GM12878 (cell line): ENCODE data around the gene EIF6. TPM values are rescaled to one million over a fixed set of nuclear protein-coding genes. Genes with fewer than 3 reads are reported as not detected.

ENCODE experiments used
- CBFB ChIP-seq: IDR thresholded peaks from 2 replicates; pipeline ENCODE4 v1.6.1; 2016; ENCODE audit warnings: antibody characterized with exemption, low read depth
- FOXM1 ChIP-seq: IDR thresholded peaks from 2 replicates; pipeline ENCODE4 v1.6.1; 2012; ENCODE audit warnings: low read depth, mild to moderate bottlenecking, inconsistent platforms, low read length, moderate library complexity
- MXI1 ChIP-seq: fragments of 150-350 bp; IDR thresholded peaks from 2 replicates; pipeline ENCODE4 v1.6.1; 2011; ENCODE audit warnings: low read depth, mild to moderate bottlenecking, inconsistent platforms, low read length, improper control_type of control experiment
- NBN ChIP-seq: fragments of 450-650 bp; IDR thresholded peaks from 2 replicates; pipeline ENCODE4 v1.6.1; 2016
- NFXL1 ChIP-seq: fragments of 450-650 bp; IDR thresholded peaks from 2 replicates; pipeline ENCODE4 v1.6.1; 2017; ENCODE audit warnings: antibody characterized with exemption, mild to moderate bottlenecking, borderline replicate concordance
- PAX8 ChIP-seq: fragments of 450-650 bp; IDR thresholded peaks from 2 replicates; pipeline ENCODE4 v1.6.1; 2017; ENCODE audit warnings: mild to moderate bottlenecking, moderate library complexity
- PML ChIP-seq: IDR thresholded peaks from 2 replicates; pipeline ENCODE4 v1.6.1; 2012; ENCODE audit warnings: low read length, inconsistent platforms
- TAF1 ChIP-seq: IDR thresholded peaks from 2 replicates; pipeline ENCODE4 v1.6.1; 2011; ENCODE audit warnings: mild to moderate bottlenecking, low read depth, low read length, borderline replicate concordance
- polyA plus RNA-seq, 11 experiments: library from polyadenylated mRNA; depleted of rRNA in 4 of 11; unstranded in 6 of 11; stranded (reverse) in 5 of 11; fragments of >200 nt; fragmentation: Nextera tagmentation in 4 of 11; fragmentation: Illumina TruSeq in 1 of 11; extraction: Ambion mirVana in 4 of 11; extraction: Trizol in 1 of 11; gene quantifications; 1 replicate in 1 of 11; 2 replicates in 10 of 11; pipeline versions ENCODE4 v1.2.1 to v1.2.3, GENCODE V29; 2011 to 2016; ENCODE audit warnings: inconsistent platforms in 2 of 11, missing spikeins in 2 of 11, low read depth in 1 of 11
- total RNA-seq, 4 experiments: library from RNA; depleted of rRNA in 3 of 4; stranded (reverse); fragments of >200 nt in 3 of 4; fragmentation: Illumina TruSeq in 1 of 4; extraction: Trizol in 1 of 4; gene quantifications; 2 replicates each; pipeline versions ENCODE4 v1.2.1 to v1.2.3, GENCODE V29; 2013 to 2021
- TF ChIP-seq, protein P1 (sequence below): IDR thresholded peaks from 2 replicates; pipeline ENCODE4 v1.6.1; 2012; ENCODE audit warnings: mild to moderate bottlenecking, low read depth, low read length
- TF ChIP-seq, protein P2 (sequence below): fragments of 450-650 bp; IDR thresholded peaks from 2 replicates; pipeline ENCODE4 v1.6.1; 2017; ENCODE audit warnings: mild to moderate bottlenecking, moderate library complexity
- TF ChIP-seq, protein P3 (sequence below): IDR thresholded peaks from 2 replicates; pipeline ENCODE4 v1.6.1; 2011; ENCODE audit warnings: borderline replicate concordance, low read depth, mild to moderate bottlenecking, moderate library complexity, low read length; ENCODE audit not compliant: insufficient read depth, poor library complexity, severe bottlenecking
- TF ChIP-seq, protein P4 (sequence below): fragments of 450-650 bp; IDR thresholded peaks from 2 replicates; pipeline ENCODE4 v1.6.1; 2014; ENCODE audit warnings: mild to moderate bottlenecking
- TF ChIP-seq, protein P5 (sequence below): IDR thresholded peaks from 2 replicates; pipeline ENCODE4 v1.6.1; 2012; ENCODE audit warnings: low read length, inconsistent platforms
- TF ChIP-seq, protein P6 (sequence below): fragments of 450-650 bp; formaldehyde crosslinking; IDR thresholded peaks from 2 replicates; pipeline ENCODE4 v1.5.0; 2022; ENCODE audit warnings: mild to moderate bottlenecking, missing genetic modification characterization

The EIF6 gene
- total and polyA plus RNA-seq, 10 of the 15 experiments (the other 5 are each of a cell fraction or from before 2014, with no cell fraction given) = 127 to 607 (median 197) TPM

DNA sequence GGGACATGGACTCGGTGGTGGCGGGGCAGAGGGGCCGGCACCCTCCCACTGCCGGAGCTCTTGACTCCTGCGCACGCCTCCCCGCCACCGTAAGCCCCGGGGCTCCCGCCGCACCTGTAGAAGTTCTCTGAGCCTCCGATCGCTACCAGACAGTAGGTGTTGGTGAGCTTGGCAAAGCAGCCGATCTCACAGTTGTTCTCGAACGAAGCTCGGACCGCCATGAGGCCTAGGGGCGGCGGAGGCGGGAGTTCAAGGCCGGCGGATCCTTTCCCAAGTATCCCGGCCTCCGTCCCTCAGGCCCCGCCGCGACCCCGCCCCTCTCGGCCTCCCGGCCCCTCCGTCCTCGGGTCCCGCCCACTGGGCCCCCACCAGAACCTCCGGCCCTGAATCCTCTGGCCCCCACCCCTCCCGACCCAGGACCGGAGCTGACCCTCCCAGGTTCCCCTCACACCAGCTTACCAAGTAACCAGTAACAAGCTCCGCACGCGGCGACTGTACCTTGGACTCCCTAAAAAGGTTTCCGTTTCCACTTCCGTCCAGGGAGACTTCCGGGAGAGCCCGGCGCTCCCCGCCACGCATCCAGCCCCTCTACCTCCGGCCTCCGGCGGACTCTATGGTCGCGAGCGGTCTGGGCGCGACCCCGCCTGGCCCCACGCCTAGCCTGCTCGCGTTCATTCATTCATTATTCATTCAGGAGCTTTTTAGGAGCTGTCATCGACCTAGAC is at the start of gene EIF6 (continued):
- TF ChIP-seq, protein P1, sequence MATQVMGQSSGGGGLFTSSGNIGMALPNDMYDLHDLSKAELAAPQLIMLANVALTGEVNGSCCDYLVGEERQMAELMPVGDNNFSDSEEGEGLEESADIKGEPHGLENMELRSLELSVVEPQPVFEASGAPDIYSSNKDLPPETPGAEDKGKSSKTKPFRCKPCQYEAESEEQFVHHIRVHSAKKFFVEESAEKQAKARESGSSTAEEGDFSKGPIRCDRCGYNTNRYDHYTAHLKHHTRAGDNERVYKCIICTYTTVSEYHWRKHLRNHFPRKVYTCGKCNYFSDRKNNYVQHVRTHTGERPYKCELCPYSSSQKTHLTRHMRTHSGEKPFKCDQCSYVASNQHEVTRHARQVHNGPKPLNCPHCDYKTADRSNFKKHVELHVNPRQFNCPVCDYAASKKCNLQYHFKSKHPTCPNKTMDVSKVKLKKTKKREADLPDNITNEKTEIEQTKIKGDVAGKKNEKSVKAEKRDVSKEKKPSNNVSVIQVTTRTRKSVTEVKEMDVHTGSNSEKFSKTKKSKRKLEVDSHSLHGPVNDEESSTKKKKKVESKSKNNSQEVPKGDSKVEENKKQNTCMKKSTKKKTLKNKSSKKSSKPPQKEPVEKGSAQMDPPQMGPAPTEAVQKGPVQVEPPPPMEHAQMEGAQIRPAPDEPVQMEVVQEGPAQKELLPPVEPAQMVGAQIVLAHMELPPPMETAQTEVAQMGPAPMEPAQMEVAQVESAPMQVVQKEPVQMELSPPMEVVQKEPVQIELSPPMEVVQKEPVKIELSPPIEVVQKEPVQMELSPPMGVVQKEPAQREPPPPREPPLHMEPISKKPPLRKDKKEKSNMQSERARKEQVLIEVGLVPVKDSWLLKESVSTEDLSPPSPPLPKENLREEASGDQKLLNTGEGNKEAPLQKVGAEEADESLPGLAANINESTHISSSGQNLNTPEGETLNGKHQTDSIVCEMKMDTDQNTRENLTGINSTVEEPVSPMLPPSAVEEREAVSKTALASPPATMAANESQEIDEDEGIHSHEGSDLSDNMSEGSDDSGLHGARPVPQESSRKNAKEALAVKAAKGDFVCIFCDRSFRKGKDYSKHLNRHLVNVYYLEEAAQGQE = no peak
- TF ChIP-seq FOXM1 (no peak), PAX8 (no peak), PML (no peak; the same call in 1 of the 2 replicates), NBN (no peak), MXI1 (peak; percentile 84), TAF1 (peak; percentile 90), CBFB (peak; percentile 67; the same call in 1 of the 2 replicates), NFXL1 (no peak)
- TF ChIP-seq, protein P2, sequence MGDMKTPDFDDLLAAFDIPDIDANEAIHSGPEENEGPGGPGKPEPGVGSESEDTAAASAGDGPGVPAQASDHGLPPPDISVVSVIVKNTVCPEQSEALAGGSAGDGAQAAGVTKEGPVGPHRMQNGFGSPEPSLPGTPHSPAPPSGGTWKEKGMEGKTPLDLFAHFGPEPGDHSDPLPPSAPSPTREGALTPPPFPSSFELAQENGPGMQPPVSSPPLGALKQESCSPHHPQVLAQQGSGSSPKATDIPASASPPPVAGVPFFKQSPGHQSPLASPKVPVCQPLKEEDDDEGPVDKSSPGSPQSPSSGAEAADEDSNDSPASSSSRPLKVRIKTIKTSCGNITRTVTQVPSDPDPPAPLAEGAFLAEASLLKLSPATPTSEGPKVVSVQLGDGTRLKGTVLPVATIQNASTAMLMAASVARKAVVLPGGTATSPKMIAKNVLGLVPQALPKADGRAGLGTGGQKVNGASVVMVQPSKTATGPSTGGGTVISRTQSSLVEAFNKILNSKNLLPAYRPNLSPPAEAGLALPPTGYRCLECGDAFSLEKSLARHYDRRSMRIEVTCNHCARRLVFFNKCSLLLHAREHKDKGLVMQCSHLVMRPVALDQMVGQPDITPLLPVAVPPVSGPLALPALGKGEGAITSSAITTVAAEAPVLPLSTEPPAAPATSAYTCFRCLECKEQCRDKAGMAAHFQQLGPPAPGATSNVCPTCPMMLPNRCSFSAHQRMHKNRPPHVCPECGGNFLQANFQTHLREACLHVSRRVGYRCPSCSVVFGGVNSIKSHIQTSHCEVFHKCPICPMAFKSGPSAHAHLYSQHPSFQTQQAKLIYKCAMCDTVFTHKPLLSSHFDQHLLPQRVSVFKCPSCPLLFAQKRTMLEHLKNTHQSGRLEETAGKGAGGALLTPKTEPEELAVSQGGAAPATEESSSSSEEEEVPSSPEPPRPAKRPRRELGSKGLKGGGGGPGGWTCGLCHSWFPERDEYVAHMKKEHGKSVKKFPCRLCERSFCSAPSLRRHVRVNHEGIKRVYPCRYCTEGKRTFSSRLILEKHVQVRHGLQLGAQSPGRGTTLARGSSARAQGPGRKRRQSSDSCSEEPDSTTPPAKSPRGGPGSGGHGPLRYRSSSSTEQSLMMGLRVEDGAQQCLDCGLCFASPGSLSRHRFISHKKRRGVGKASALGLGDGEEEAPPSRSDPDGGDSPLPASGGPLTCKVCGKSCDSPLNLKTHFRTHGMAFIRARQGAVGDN = no peak
- TF ChIP-seq, protein P3, sequence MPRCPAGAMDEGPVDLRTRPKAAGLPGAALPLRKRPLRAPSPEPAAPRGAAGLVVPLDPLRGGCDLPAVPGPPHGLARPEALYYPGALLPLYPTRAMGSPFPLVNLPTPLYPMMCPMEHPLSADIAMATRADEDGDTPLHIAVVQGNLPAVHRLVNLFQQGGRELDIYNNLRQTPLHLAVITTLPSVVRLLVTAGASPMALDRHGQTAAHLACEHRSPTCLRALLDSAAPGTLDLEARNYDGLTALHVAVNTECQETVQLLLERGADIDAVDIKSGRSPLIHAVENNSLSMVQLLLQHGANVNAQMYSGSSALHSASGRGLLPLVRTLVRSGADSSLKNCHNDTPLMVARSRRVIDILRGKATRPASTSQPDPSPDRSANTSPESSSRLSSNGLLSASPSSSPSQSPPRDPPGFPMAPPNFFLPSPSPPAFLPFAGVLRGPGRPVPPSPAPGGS = no peak
- TF ChIP-seq, protein P4, sequence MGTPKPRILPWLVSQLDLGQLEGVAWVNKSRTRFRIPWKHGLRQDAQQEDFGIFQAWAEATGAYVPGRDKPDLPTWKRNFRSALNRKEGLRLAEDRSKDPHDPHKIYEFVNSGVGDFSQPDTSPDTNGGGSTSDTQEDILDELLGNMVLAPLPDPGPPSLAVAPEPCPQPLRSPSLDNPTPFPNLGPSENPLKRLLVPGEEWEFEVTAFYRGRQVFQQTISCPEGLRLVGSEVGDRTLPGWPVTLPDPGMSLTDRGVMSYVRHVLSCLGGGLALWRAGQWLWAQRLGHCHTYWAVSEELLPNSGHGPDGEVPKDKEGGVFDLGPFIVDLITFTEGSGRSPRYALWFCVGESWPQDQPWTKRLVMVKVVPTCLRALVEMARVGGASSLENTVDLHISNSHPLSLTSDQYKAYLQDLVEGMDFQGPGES = no peak
- TF ChIP-seq, protein P5, sequence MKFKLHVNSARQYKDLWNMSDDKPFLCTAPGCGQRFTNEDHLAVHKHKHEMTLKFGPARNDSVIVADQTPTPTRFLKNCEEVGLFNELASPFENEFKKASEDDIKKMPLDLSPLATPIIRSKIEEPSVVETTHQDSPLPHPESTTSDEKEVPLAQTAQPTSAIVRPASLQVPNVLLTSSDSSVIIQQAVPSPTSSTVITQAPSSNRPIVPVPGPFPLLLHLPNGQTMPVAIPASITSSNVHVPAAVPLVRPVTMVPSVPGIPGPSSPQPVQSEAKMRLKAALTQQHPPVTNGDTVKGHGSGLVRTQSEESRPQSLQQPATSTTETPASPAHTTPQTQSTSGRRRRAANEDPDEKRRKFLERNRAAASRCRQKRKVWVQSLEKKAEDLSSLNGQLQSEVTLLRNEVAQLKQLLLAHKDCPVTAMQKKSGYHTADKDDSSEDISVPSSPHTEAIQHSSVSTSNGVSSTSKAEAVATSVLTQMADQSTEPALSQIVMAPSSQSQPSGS = no peak
- TF ChIP-seq, protein P6, sequence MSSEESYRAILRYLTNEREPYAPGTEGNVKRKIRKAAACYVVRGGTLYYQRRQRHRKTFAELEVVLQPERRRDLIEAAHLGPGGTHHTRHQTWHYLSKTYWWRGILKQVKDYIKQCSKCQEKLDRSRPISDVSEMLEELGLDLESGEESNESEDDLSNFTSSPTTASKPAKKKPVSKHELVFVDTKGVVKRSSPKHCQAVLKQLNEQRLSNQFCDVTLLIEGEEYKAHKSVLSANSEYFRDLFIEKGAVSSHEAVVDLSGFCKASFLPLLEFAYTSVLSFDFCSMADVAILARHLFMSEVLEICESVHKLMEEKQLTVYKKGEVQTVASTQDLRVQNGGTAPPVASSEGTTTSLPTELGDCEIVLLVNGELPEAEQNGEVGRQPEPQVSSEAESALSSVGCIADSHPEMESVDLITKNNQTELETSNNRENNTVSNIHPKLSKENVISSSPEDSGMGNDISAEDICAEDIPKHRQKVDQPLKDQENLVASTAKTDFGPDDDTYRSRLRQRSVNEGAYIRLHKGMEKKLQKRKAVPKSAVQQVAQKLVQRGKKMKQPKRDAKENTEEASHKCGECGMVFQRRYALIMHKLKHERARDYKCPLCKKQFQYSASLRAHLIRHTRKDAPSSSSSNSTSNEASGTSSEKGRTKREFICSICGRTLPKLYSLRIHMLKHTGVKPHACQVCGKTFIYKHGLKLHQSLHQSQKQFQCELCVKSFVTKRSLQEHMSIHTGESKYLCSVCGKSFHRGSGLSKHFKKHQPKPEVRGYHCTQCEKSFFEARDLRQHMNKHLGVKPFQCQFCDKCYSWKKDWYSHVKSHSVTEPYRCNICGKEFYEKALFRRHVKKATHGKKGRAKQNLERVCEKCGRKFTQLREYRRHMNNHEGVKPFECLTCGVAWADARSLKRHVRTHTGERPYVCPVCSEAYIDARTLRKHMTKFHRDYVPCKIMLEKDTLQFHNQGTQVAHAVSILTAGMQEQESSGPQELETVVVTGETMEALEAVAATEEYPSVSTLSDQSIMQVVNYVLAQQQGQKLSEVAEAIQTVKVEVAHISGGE (CRISPR knock-in tag) = no peak
